Upper lobe of left lung (tissue), 4 donors: ENCODE measurements around the gene L2HGDH.

Source experiments
- POLR2A ChIP-seq, 4 donors: fragments of 450-650 bp; IDR thresholded peaks; one replicate each; pipeline ENCODE4 v1.5.1; 2016 to 2017; ENCODE audit warnings: antibody characterized with exemption in 4 of 4, mild to moderate bottlenecking in 2 of 4
- POLR2AphosphoS5 ChIP-seq, 2 donors: sonication (generic); formaldehyde crosslinking; IDR thresholded peaks; one replicate each; pipeline ENCODE4 v1.5.1; 2017; ENCODE audit warnings: antibody characterized with exemption in 2 of 2
- TF ChIP-seq, protein P1 (sequence below), 6 experiments: fragments of 450-650 bp in 4 of 6; fragments of 200-600 bp in 2 of 6; sonication (generic) in 2 of 6; IDR thresholded peaks; one replicate each; pipeline ENCODE4 v1.5.1; 2016 to 2019; ENCODE audit warnings: antibody characterized with exemption in 6 of 6

DNA sequence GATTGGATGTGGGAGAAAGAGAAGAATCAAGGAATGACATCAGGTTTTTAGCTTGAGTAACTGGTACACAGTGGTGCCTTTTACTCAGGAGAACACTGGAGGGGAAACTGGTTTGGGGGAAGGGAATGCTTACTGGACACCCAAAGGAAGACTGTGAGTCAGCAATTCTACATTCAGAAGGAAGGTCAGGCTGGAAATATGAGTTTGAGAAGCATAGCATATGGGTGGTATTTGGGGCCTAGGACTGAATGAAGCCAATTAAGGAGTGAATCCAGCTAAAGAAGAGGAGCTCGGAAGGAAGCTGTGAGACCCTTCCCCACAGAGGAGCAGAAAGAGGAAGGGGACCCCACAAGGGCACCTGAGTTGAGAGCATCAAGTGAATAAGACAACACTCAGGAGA, 35.5 kb upstream of the L2HGDH start:
- TF ChIP-seq, protein P1, sequence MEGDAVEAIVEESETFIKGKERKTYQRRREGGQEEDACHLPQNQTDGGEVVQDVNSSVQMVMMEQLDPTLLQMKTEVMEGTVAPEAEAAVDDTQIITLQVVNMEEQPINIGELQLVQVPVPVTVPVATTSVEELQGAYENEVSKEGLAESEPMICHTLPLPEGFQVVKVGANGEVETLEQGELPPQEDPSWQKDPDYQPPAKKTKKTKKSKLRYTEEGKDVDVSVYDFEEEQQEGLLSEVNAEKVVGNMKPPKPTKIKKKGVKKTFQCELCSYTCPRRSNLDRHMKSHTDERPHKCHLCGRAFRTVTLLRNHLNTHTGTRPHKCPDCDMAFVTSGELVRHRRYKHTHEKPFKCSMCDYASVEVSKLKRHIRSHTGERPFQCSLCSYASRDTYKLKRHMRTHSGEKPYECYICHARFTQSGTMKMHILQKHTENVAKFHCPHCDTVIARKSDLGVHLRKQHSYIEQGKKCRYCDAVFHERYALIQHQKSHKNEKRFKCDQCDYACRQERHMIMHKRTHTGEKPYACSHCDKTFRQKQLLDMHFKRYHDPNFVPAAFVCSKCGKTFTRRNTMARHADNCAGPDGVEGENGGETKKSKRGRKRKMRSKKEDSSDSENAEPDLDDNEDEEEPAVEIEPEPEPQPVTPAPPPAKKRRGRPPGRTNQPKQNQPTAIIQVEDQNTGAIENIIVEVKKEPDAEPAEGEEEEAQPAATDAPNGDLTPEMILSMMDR (IDR thresholded peaks at IDR 0.05), result no peak
- no peak for TF ChIP-seq POLR2AphosphoS5 (IDR thresholded peaks at IDR 0.05)
- no peak for TF ChIP-seq POLR2A (IDR thresholded peaks at IDR 0.05)
